Measurements from ENCODE around the gene C12orf50.

C12orf50 gene

GRCh38 chr12:88052686-88053085 is 23.5 kb upstream of the C12orf50 start:
- H3K36me3 ChIP-seq (ENCODE audit: insufficient read depth, low read length): peaks cover 46% of the 10 kb centered on the region
- no peak overlapping the region for H2AFZ ChIP-seq (ENCODE audit: low read length)
- H3K9me3 ChIP-seq (ENCODE audit: insufficient read depth, low read depth, low read length): no peaks in the 10 kb centered on the region
- no peak overlapping the region for H3K4me2 ChIP-seq (ENCODE audit: low read depth, low read length, poor library complexity, severe bottlenecking)
- H4K20me1 ChIP-seq (ENCODE audit: insufficient read depth, low read length, poor library complexity, severe bottlenecking): no peaks in the 10 kb centered on the region
- no peak for TF ChIP-seq EZH2phosphoT487 (IDR thresholded peaks at IDR 0.05; ENCODE audit: borderline replicate concordance)
- peak; percentile 69 for TF ChIP-seq CTCF (conservative IDR thresholded peaks at IDR 0.05; ENCODE audit: low read length)
- H3K27me3 ChIP-seq (ENCODE audit: insufficient read depth, low read length, poor library complexity, severe bottlenecking): no peaks in the 10 kb centered on the region
- no peaks in the 10 kb centered on the region for H3F3A ChIP-seq (ENCODE audit: low read depth)
- no peak overlapping the region for H3K9ac ChIP-seq (ENCODE audit: low read depth, low read length, poor library complexity, severe bottlenecking)
- no peaks in the 10 kb centered on the region for H3K4me1 ChIP-seq (ENCODE audit: insufficient read depth, low read length, poor library complexity, severe bottlenecking)
- H3K79me2 ChIP-seq (ENCODE audit: insufficient read depth, low read length): no peaks in the 10 kb centered on the region
- H3K9me2 ChIP-seq (replicated peaks; ENCODE audit: low read depth, low read length): no peaks in the 10 kb centered on the region
- no peak overlapping the region for H3K4me3 ChIP-seq (ENCODE audit: low read length, poor library complexity, severe bottlenecking)

DNA sequence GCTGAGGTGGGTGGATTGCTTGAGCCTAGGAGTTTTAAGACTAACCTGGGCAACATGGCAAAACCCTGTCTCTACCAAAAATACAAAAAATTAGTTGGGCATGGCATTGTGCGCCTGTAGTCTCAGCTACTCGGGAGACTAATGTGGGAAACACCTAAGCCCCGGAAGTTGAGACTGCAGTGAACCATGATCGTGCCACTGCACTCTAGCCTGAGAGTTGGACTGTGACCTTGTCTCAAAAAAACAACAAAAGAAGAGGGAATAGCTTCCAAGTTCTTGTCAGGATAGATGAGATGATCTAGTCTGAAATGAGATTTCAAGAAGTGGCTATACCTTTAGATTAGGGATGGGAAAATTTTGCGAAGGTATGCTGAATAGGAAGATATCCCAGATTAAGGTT is 14.8 kb upstream of the C12orf50 start:
- Histone ChIP-seq H3K79me2 (ENCODE audit: insufficient read depth, low read length) (peaks cover 19% of the 10 kb centered on the region), H3K4me3 (ENCODE audit: low read length, poor library complexity, severe bottlenecking) (no peak overlapping the region), H3K9me2 (replicated peaks; ENCODE audit: low read depth, low read length) (no peaks in the 10 kb centered on the region), H3K4me2 (ENCODE audit: low read depth, low read length, poor library complexity, severe bottlenecking) (no peak overlapping the region), H4K20me1 (ENCODE audit: insufficient read depth, low read length, poor library complexity, severe bottlenecking) (peaks cover 18% of the 10 kb centered on the region), H3K4me1 (ENCODE audit: insufficient read depth, low read length, poor library complexity, severe bottlenecking) (peaks cover 17% of the 10 kb centered on the region), H2AFZ (ENCODE audit: low read length) (no peak overlapping the region), H3K27me3 (ENCODE audit: insufficient read depth, low read length, poor library complexity, severe bottlenecking) (no peaks in the 10 kb centered on the region), H3K36me3 (ENCODE audit: insufficient read depth, low read length) (peaks cover 42% of the 10 kb centered on the region), H3K9me3 (ENCODE audit: insufficient read depth, low read depth, low read length) (no peaks in the 10 kb centered on the region), H3K9ac (ENCODE audit: low read depth, low read length, poor library complexity, severe bottlenecking) (no peak overlapping the region), H3F3A (ENCODE audit: low read depth) (no peaks in the 10 kb centered on the region)
- TF ChIP-seq CTCF (conservative IDR thresholded peaks at IDR 0.05; ENCODE audit: low read length) (no peak), EZH2phosphoT487 (IDR thresholded peaks at IDR 0.05; ENCODE audit: borderline replicate concordance) (no peak)

DNA sequence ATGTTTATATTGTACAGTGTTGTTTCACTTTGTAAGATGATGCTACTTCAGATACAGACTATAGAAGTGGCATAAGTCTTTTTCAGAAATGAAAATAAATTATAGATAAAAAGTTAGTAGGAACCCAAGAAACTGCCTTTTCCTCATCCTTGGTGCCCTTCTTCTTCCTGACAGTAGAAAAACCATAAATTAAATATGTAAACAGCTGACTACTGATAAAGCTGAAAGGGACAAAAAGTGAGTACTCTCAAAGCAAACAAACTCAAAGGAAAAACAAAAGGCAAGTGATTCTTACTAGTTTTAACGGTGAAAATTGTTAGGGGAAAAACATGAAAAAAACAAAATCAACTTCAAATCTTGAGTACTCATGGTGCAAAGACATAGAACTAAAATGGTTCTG is 8.6 kb upstream of the C12orf50 start:
- no peaks in the 10 kb centered on the region for H3K9me3 ChIP-seq (ENCODE audit: insufficient read depth, low read depth, low read length)
- no peak overlapping the region for H2AFZ ChIP-seq (ENCODE audit: low read length)
- peak overlapping the region; percentile 89 for H3K4me2 ChIP-seq (ENCODE audit: low read depth, low read length, poor library complexity, severe bottlenecking)
- no peaks in the 10 kb centered on the region for H3K27me3 ChIP-seq (ENCODE audit: insufficient read depth, low read length, poor library complexity, severe bottlenecking)
- TF ChIP-seq CTCF (conservative IDR thresholded peaks at IDR 0.05; ENCODE audit: low read length) (no peak), EZH2phosphoT487 (IDR thresholded peaks at IDR 0.05; ENCODE audit: borderline replicate concordance) (no peak)
- H3K9ac ChIP-seq (ENCODE audit: low read depth, low read length, poor library complexity, severe bottlenecking): peak overlapping the region; percentile 79
- H3K36me3 ChIP-seq (ENCODE audit: insufficient read depth, low read length): no peaks in the 10 kb centered on the region
- peaks cover 55% of the 10 kb centered on the region for H3K79me2 ChIP-seq (ENCODE audit: insufficient read depth, low read length)
- H3F3A ChIP-seq (ENCODE audit: low read depth): no peaks in the 10 kb centered on the region
- peaks cover 52% of the 10 kb centered on the region for H3K4me1 ChIP-seq (ENCODE audit: insufficient read depth, low read length, poor library complexity, severe bottlenecking)
- H4K20me1 ChIP-seq (ENCODE audit: insufficient read depth, low read length, poor library complexity, severe bottlenecking): peaks cover 38% of the 10 kb centered on the region
- peak overlapping the region; percentile 83 for H3K4me3 ChIP-seq (ENCODE audit: low read length, poor library complexity, severe bottlenecking)
- no peaks in the 10 kb centered on the region for H3K9me2 ChIP-seq (replicated peaks; ENCODE audit: low read depth, low read length)

Data from Loucy (cell line).